K562 (cell line): Measurements from ENCODE around the gene MTG2. TPM values are rescaled to one million over a fixed set of nuclear protein-coding genes. Genes with fewer than 3 reads are reported as not detected.

Experiments used
- BCOR ChIP-seq: fragments of 450-650 bp; IDR thresholded peaks from 2 replicates; pipeline ENCODE4 v1.6.1; 2016
- BRF2 ChIP-seq: IDR thresholded peaks from 3 replicates; pipeline ENCODE4 v1.6.1; 2011; ENCODE audit warnings: borderline replicate concordance, mild to moderate bottlenecking; ENCODE audit not compliant: insufficient read length, insufficient read depth
- FIP1L1 ChIP-seq: fragments of 200-400 bp; formaldehyde crosslinking; IDR thresholded peaks from 2 replicates; pipeline ENCODE4 v1.6.1; 2018; ENCODE audit warnings: mild to moderate bottlenecking, low read depth, low read length; ENCODE audit not compliant: poor library complexity, severe bottlenecking
- FOXO4 ChIP-seq: fragments of 450-650 bp; formaldehyde crosslinking; IDR thresholded peaks from 2 replicates; pipeline ENCODE4 v1.4.0; 2020; ENCODE audit warnings: mild to moderate bottlenecking, moderate library complexity
- KDM1A ChIP-seq, 2 experiments: fragments of 450-650 bp; IDR thresholded peaks; 2 replicates each; pipeline ENCODE4 v1.6.1; 2016; ENCODE audit warnings: mild to moderate bottlenecking in 2 of 2
- KLF10 ChIP-seq: fragments of 250-450 bp; sonication (Bioruptor Pico); IDR thresholded peaks from 2 replicates; pipeline ENCODE4 v1.6.1; 2021; ENCODE audit warnings: matching md5 sums
- NRF1 ChIP-seq, 2 experiments: fragments of 450-650 bp; IDR thresholded peaks in 1 of 2; conservative IDR thresholded peaks in 1 of 2; 2 replicates each; pipeline ENCODE4 v1.6.1; 2014; ENCODE audit warnings: mild to moderate bottlenecking in 2 of 2
- ZNF77 ChIP-seq: fragments of 250-450 bp; sonication (Bioruptor Pico); IDR thresholded peaks from 2 replicates; pipeline ENCODE4 v1.5.0; 2020
- polyA plus RNA-seq, 8 experiments: library from polyadenylated mRNA; depleted of rRNA in 4 of 8; stranded (reverse) in 5 of 8; unstranded in 3 of 8; fragments of >200 nt; fragmentation: Nextera tagmentation in 2 of 8; fragmentation: Illumina TruSeq in 1 of 8; extraction: Ambion mirVana in 2 of 8; extraction: Trizol in 1 of 8; gene quantifications; 2 replicates each; pipeline versions ENCODE4 v1.2.1 to v1.2.3, GENCODE V29; 2011 to 2014; ENCODE audit warnings: inconsistent platforms in 1 of 8, missing spikeins in 1 of 8
- total RNA-seq, 7 experiments: library from RNA; depleted of rRNA in 6 of 7; stranded (reverse); fragments of >200 nt in 6 of 7; fragmentation: Illumina TruSeq in 2 of 7; extraction: Trizol in 2 of 7; gene quantifications; 2 replicates each; pipeline versions ENCODE4 v1.2.1 to v1.2.3, GENCODE V29; 2011 to 2021; ENCODE audit warnings: low replicate concordance in 1 of 7
- TF ChIP-seq, protein P1 (sequence below), 2 experiments: fragments of 250-450 bp in 1 of 2; fragments of 450-650 bp in 1 of 2; sonication (Bioruptor Pico) in 1 of 2; IDR thresholded peaks; 2 replicates each; pipeline versions ENCODE4 v1.6.1 to v1.8.0; 2016 to 2021; ENCODE audit warnings: mild to moderate bottlenecking in 2 of 2, moderate library complexity in 2 of 2, missing compliant biosample characterization in 1 of 2, missing genetic modification characterization in 1 of 2
- TF ChIP-seq, protein P2 (sequence below): IDR thresholded peaks from 2 replicates; pipeline ENCODE4 v1.6.1; 2014; ENCODE audit warnings: antibody characterized with exemption

MTG2 gene
- total and polyA plus RNA-seq, 9 of the 15 experiments (the other 6 are each of a cell fraction or from before 2014, with no cell fraction given), result 8.7 to 67.5 (median 44.5) TPM

GRCh38 chr20:62240020-62240685 lies 57.3 kb downstream of the MTG2 start (continued):
- TF ChIP-seq FOXO4 (no peak), NRF1 (conservative IDR thresholded peaks at IDR 0.05 in 1 of 2, IDR thresholded peaks at IDR 0.05 in 1 of 2) (no peak), BRF2 (no peak), KDM1A (IDR thresholded peaks at IDR 0.05) (peak; percentile 30 to 73; a peak in 3 of 4 replicates), ZNF77 (no peak), BCOR (peak; percentile 85), KLF10 (no peak), FIP1L1 (no peak)
- TF ChIP-seq, protein P1, sequence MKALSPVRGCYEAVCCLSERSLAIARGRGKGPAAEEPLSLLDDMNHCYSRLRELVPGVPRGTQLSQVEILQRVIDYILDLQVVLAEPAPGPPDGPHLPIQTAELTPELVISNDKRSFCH (CRISPR knock-in tag; IDR thresholded peaks at IDR 0.05), result no peak
- TF ChIP-seq, protein P1 (tag; IDR thresholded peaks at IDR 0.05), result no peak
- TF ChIP-seq, protein P2, sequence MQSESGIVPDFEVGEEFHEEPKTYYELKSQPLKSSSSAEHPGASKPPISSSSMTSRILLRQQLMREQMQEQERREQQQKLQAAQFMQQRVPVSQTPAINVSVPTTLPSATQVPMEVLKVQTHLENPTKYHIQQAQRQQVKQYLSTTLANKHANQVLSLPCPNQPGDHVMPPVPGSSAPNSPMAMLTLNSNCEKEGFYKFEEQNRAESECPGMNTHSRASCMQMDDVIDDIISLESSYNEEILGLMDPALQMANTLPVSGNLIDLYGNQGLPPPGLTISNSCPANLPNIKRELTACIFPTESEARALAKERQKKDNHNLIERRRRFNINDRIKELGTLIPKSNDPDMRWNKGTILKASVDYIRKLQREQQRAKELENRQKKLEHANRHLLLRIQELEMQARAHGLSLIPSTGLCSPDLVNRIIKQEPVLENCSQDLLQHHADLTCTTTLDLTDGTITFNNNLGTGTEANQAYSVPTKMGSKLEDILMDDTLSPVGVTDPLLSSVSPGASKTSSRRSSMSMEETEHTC, result no peak
